HEK293 (cell line): ENCODE measurements around the gene CES1.

ENCODE experiments used
- CTCF ChIP-seq: fragments of 450-650 bp; formaldehyde crosslinking; IDR thresholded peaks from 2 replicates; pipeline ENCODE4 v1.5.1; 2016; ENCODE audit warnings: missing biosample characterization, missing genetic modification characterization
- IKZF3 ChIP-seq: fragments of 450-650 bp; IDR thresholded peaks from 2 replicates; pipeline ENCODE4 v1.5.0; 2018; ENCODE audit warnings: missing biosample characterization, mild to moderate bottlenecking, missing genetic modification characterization, moderate library complexity
- PATZ1 ChIP-seq: fragments of 450-650 bp; formaldehyde crosslinking; IDR thresholded peaks from 2 replicates; pipeline ENCODE4 v1.5.1; 2016; ENCODE audit warnings: missing biosample characterization, missing genetic modification characterization
- WT1 ChIP-seq: fragments of 450-650 bp; formaldehyde crosslinking; IDR thresholded peaks from 2 replicates; pipeline ENCODE4 v1.5.1; 2016; ENCODE audit warnings: missing biosample characterization, missing genetic modification characterization
- ZNF175 ChIP-seq: fragments of 450-650 bp; formaldehyde crosslinking; IDR thresholded peaks from 2 replicates; pipeline ENCODE4 v1.5.1; 2016; ENCODE audit warnings: missing biosample characterization, missing genetic modification characterization
- ZNF350 ChIP-seq: fragments of 450-650 bp; formaldehyde crosslinking; IDR thresholded peaks from 2 replicates; pipeline ENCODE4 v1.5.0; 2017; ENCODE audit warnings: missing biosample characterization, mild to moderate bottlenecking, missing genetic modification characterization
- ZNF48 ChIP-seq: fragments of 450-650 bp; formaldehyde crosslinking; IDR thresholded peaks from 2 replicates; pipeline ENCODE4 v1.5.1; 2016; ENCODE audit warnings: missing biosample characterization, missing genetic modification characterization
- ZNF488 ChIP-seq: fragments of 450-650 bp; formaldehyde crosslinking; IDR thresholded peaks from 2 replicates; pipeline ENCODE4 v1.5.1; 2016; ENCODE audit warnings: missing biosample characterization, missing genetic modification characterization
- ZNF777 ChIP-seq: fragments of 450-650 bp; formaldehyde crosslinking; IDR thresholded peaks from 2 replicates; pipeline ENCODE4 v1.5.1; 2017; ENCODE audit warnings: missing biosample characterization, missing genetic modification characterization, borderline replicate concordance
- ZNF843 ChIP-seq: fragments of 450-650 bp; formaldehyde crosslinking; IDR thresholded peaks from 2 replicates; pipeline ENCODE4 v1.5.1; 2016; ENCODE audit warnings: missing biosample characterization, missing genetic modification characterization
- ZSCAN18 ChIP-seq: fragments of 450-650 bp; formaldehyde crosslinking; IDR thresholded peaks from 2 replicates; pipeline ENCODE4 v1.5.1; 2016; ENCODE audit warnings: missing biosample characterization, missing genetic modification characterization
- ZSCAN4 ChIP-seq: fragments of 450-650 bp; formaldehyde crosslinking; IDR thresholded peaks from 2 replicates; pipeline ENCODE4 v1.5.1; 2017; ENCODE audit warnings: missing biosample characterization, missing genetic modification characterization
- ZSCAN5A ChIP-seq: fragments of 450-650 bp; formaldehyde crosslinking; IDR thresholded peaks from 2 replicates; pipeline ENCODE4 v1.5.1; 2016; ENCODE audit warnings: missing biosample characterization, missing genetic modification characterization
- TF ChIP-seq, protein P1 (sequence below): fragments of 450-650 bp; formaldehyde crosslinking; IDR thresholded peaks from 2 replicates; pipeline ENCODE4 v1.5.1; 2016; ENCODE audit warnings: missing biosample characterization, missing genetic modification characterization

DNA sequence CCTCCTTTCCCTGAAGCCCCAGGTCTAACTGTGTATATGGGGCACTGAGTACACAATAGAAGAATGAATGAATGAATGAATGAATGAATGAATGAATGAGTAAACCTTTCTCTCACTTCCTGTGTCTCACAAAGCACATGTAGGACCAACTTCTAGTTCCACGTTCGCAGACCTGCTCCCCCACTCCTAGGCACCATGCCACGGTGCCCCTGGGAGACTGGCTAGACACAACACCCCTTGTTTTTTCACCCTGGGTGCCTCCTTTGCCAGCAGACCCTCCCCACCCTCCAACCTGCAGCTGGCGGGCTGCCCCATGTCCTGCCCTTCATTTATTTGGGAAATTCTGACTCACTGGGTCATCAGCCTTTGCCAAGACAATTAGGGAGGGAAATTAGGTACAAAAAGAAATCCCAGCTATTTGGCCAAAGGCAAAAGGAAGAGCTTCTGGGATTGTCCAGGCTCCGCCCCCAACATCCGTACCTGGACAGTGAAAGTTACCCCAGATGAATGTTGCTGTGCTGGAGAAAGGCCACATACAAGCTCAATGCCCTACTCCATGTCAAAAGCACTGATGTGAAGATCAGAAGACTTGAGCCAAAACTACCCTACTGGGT lies 7.7 kb downstream of the CES1 start:
- TF ChIP-seq ZNF777 (no peak), PATZ1 (tag by site-specific recombination) (no peak), ZSCAN18 (no peak), ZNF488 (tag by site-specific recombination) (no peak), WT1 (tag by site-specific recombination) (no peak), CTCF (tag by site-specific recombination) (no peak), IKZF3 (no peak), ZNF843 (no peak), ZSCAN4 (tag by site-specific recombination) (no peak), ZNF350 (tag by site-specific recombination) (no peak), ZSCAN5A (tag by site-specific recombination) (no peak), ZNF48 (tag by site-specific recombination) (no peak), ZNF175 (no peak)
- TF ChIP-seq, protein P1, sequence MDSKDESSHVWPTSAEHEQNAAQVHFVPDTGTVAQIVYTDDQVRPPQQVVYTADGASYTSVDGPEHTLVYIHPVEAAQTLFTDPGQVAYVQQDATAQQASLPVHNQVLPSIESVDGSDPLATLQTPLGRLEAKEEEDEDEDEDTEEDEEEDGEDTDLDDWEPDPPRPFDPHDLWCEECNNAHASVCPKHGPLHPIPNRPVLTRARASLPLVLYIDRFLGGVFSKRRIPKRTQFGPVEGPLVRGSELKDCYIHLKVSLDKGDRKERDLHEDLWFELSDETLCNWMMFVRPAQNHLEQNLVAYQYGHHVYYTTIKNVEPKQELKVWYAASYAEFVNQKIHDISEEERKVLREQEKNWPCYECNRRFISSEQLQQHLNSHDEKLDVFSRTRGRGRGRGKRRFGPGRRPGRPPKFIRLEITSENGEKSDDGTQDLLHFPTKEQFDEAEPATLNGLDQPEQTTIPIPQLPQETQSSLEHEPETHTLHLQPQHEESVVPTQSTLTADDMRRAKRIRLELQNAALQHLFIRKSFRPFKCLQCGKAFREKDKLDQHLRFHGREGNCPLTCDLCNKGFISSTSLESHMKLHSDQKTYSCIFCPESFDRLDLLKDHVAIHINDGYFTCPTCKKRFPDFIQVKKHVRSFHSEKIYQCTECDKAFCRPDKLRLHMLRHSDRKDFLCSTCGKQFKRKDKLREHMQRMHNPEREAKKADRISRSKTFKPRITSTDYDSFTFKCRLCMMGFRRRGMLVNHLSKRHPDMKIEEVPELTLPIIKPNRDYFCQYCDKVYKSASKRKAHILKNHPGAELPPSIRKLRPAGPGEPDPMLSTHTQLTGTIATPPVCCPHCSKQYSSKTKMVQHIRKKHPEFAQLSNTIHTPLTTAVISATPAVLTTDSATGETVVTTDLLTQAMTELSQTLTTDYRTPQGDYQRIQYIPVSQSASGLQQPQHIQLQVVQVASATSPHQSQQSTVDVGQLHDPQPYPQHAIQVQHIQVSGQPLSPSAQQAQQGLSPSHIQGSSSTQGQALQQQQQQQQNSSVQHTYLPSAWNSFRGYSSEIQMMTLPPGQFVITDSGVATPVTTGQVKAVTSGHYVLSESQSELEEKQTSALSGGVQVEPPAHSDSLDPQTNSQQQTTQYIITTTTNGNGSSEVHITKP (tag by site-specific recombination), result no peak
